Stimulated activated CD8-positive, alpha-beta memory T cell treated with anti-CD3 and anti-CD28 coated beads, Interleukin-12 subunit alpha, Interleukin-12 subunit beta, amount 100 ng/mL, for 24 hours (primary cell): ENCODE results near the gene SELENOM.
"Not testable (repeated sequence)": the region's sequence is repeated elsewhere in the genome, so short reads cannot be mapped to it uniquely, and the experiment has no call there.

Experiments
- DNase-seq: peaks from one replicate; pipeline ENCODE4 v3.0.0-alpha.2; 2020; ENCODE audit errors: extremely low read depth

Gene SELENOM

DNA sequence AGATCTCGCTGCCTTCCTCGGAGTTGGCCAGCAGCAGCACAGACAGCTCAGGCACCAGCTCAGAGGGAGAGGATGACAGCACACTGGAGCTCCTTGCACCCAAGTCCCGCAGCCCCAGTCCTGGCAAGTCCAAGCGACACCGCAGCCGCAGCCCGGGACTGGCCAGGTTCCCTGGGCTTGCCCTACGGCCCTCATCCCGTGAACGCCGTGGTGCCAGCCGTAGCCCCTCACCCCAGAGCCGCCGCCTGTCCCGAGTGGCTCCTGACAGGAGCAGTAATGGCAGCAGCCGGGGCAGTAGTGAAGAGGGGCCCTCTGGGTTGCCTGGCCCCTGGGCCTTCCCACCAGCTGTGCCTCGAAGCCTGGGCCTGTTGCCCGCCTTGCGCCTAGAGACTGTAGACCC is 26.5 kb upstream of the SELENOM start:
- no peak for DNase-seq

DNA sequence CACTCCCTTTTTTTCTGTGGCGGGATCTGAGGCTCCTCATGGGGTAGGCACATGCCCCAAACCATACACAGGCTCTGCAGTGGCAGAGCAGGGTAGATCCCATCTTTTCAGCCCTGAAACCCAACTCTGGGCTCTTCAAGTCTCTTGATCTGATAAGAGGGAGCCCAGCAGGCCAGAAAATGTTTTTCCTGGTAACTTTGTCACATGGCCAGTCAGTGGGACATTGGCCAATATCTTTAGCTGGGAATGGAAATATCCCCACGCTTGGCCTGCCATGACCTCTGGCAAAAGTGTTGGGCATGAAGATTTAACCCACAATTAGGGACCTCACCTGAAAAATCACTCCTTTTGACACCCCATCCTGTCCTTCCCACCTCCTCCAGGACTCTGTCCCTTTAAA is 23.5 kb upstream of the SELENOM start:
- no peak for DNase-seq

DNA sequence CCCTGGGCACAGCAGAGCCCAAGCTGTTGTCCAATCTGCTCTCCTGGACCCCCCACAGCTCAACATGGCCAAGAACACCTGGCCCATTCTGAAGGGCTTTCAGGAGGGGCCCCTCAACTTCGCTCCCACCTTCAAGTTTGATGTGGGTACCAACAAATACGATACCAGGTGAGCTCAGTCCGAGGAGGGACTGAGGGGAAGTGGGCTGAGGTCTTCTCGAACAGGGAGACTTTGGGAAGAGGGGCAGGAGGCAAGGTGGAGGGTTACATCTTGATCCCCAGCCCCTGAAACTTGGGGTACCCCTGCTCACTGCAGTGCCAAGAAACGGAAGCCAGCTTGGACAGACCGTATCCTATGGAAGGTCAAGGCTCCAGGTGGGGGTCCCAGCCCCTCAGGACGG is 20.8 kb upstream of the SELENOM start:
- no peak for DNase-seq

DNA sequence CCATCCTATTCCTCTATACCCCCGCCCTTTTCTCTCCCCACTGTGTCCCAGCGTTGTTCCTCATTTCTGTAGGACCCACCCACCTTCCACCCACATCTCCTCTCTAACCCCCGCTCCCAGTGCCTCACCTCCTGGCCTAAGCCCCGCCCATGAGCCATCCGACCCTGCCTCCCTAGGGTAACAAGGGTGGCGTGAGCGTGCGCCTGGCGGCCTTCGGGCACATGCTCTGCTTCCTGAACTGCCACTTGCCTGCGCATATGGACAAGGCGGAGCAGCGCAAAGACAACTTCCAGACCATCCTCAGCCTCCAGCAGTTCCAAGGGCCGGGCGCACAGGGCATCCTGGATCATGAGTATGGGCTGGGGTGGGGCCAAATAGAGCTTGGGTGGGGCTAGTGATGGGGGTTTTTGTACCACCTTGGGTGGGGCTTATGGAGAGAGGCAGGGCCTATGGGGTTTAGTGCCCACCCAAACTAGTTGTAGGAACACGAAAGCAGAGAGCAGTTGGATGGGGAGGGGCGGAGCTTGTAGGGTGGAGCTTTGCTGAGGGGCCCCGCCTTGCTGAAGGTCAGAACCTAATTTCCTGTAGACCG is 19.9 kb upstream of the SELENOM start:
- DNase-seq, result no peak

DNA sequence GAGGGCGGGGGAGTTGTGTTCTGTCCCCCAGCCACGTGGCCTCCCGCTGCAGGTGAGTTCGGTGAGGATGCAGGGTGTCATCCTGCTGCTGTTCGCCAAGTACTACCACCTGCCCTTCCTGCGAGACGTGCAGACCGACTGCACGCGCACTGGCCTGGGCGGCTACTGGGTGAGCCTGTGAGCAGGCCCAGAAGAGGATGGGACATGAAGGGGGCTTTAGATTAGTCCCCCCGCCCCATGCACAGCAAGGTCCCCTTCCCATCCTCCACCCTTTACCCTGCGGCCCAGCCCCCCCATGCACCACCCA is 19.5 kb upstream of the SELENOM start:
- DNase-seq, result no peak

DNA sequence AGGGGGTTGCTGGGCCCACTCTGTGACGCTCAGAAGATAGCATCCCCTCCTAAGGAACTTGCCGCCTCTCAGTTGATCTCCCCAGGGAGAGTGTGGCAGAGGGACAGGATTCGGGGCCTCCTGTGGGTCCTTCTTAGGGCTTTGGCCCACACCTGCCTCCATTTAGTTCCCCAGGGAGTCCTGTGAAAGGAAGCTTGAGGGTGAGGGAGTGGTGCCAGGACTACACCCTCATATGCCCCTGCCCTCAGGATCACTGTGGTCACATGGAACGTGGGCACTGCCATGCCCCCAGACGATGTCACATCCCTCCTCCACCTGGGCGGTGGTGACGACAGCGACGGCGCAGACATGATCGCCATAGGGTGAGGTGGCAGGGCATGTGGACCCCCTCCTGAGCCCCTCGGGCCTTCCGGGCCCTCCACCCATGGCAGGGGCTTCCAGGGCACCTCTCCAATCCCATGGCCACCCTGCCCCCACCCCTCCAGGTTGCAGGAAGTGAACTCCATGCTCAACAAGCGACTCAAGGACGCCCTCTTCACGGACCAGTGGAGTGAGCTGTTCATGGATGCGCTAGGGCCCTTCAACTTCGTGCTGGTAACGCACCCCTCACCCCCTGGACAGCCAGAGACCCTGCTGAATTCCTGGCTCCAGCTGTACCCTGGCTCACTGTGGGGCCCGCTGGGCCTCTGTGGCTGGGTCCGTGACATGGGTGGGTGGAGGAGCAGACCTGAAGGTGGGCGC is 18.9 kb upstream of the SELENOM start:
- DNase-seq, result no peak

DNA sequence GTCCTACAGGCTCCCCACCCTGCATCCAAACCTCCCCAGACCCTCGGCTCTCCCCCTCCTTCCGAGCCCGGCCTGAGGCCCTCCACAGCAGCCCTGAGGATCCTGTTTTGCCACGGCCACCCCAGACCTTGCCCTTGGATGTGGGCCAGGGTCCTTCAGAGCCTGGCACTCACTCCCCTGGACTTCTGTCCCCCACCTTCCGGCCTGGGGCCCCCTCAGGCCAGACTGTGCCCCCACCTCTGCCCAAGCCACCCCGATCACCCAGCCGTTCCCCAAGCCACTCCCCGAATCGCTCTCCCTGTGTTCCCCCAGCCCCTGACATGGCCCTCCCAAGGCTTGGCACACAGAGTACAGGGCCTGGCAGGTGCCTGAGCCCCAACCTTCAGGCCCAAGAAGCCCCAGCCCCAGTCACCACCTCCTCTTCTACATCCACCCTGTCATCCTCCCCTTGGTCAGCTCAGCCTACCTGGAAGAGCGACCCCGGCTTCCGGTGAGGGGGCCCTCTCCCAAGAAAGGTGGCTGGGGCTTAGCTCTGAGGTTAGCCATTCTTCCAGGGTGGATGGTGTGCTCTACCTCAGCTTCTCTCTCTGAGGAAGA is 18.3 kb upstream of the SELENOM start:
- no peak for DNase-seq

DNA sequence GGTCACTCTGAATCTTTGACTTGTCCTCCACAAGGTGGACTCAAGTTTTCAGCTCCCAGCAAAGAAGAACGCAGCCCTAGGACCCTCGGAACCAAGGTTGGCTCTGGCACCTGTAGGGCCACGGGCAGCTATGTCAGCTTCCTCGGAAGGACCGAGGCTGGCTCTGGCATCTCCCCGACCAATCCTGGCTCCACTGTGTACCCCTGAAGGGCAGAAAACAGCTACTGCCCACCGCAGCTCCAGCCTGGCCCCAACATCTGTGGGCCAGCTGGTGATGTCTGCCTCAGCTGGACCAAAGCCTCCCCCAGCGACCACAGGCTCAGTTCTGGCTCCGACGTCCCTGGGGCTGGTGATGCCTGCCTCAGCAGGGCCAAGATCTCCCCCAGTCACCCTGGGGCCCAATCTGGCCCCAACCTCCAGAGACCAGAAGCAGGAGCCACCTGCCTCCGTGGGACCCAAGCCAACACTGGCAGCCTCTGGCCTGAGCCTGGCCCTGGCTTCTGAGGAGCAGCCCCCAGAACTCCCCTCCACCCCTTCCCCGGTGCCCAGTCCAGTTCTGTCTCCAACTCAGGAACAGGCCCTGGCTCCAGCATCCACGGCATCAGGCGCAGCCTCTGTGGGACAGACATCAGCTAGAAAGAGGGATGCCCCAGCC is 17.6 kb upstream of the SELENOM start:
- DNase-seq, result no peak

DNA sequence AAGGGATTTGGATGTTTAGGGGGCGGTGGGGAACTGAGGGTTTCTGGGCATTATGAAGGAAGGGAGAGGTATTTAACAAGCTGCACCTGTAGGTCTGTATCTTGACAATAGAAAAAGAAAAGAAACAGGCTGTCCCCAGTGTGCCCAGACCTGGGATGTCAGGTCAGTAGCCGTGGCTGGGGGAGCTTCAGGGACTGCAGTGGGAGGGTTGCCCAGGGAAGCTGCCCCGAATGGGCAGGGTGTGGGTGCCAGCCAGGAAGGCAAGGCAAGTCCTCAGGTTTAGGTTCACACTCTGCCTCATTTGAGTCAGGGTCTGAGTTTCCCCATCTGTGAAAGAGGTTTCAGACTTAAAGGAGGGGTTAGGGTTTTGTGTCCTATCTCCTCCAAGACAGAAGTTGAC is 16.9 kb upstream of the SELENOM start:
- DNase-seq, result no peak

DNA sequence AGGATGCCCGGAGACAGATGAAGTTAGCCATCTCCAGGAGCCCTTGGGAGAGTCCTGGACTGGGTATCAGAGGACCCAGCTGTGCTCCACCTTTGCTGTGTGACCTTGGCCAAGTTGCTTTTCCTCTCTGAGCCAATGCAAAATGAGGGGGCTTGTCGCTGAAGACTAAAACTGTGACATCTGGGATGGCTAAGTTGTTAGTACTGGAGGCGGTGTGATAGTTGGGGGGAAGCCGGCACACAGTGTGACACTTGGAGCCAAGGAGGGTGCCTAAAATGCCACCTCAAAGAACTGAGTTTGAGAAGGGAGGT is 15.9 kb upstream of the SELENOM start:
- DNase-seq, result no peak

DNA sequence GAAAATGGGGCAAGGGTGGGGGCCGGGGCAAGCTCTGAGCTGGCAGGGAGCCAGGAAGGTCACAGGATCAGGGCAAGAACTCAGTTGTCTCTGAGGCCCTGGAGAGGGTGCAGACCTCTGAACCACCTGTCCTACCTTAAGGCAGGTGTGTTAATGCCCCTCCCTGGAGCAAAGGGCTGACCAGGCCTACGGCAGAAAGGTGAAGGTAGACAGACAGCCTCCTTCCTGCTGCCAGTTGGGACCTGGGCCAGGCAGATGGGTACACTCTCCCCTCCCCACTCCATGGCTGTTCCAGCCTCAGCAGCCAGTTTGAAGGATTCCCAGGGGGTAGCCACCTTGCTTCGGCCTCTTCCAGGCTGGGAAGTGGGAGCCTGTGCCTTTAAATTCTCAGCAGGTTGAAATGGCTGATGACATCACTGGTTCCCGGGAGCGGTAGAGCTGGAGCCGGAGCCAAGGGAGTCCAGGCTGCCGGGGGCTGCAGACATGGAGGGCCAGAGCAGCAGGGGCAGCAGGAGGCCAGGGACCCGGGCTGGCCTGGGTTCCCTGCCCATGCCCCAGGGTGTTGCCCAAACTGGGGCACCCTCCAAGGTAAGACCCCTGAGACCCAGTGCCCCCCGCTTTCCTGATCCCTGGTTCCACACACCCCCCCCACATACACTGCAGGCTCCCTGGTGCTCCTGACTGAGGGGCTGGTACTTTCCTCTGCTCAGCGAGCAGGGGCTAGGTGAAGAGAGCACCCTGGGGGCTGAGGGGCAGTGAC is 15.3 kb upstream of the SELENOM start, which contains the start of gene INPP5J:
INPP5J (plus strand) TSS at position 435 of the 760 bp plus-strand sequence; CDS start at position 484, 49 bp downstream.
- DNase-seq, result no peak

DNA sequence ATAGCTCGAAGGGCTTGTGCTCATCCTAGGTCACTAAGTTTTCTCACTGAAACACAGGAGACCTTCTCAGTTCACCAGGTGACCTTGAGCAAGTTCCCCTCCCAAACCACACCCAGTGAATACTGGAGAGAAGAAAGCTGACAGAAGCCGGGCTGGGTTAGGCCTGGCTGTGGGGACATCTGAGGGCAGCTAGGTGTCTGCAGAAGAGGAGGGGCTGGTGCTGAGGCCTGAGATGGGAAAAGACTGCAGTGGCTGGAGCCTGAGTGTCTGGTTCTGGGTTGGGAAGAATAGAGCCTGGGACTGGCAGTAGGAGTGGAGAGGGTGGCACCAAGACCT is 14.8 kb upstream of the SELENOM start:
- DNase-seq, result no peak

DNA sequence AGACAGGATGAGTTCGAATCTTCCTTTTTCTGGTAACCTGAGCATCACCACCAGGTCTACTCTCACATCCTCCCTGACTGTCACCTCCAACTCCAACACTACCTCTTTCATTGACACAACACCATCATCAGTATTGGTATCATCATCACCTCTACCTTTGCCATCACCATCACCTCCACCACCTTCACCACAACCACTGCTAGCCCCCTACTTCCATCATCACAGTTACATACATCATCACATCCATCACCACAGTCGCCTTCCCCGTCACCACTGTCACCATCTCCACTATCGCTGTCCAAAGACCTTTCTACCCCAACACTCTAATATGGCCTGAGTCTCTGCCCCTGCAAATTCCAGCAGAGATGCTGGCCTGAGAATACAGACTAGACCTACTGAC is 14.0 kb upstream of the SELENOM start:
- DNase-seq, result no peak

DNA sequence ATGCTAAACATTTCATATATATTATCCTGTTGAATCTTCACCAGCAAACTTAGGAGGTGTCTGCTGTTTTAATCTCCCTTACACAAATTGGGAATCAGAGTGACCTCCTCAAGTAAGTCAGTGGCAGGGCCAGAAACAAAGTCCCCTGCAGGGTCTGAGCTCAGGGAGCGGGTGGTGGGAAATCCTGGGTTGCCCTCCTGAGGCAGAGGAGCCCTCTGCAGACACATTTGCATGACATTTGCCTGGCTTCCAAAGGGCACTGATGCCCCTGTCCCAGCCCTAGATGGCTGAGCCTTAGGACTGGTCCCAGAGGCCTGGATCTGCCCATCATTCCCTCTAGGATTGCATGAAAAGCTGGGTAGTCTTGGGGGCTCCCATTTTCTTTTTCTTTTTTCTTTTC is 13.3 kb upstream of the SELENOM start:
- DNase-seq, result no peak

DNA sequence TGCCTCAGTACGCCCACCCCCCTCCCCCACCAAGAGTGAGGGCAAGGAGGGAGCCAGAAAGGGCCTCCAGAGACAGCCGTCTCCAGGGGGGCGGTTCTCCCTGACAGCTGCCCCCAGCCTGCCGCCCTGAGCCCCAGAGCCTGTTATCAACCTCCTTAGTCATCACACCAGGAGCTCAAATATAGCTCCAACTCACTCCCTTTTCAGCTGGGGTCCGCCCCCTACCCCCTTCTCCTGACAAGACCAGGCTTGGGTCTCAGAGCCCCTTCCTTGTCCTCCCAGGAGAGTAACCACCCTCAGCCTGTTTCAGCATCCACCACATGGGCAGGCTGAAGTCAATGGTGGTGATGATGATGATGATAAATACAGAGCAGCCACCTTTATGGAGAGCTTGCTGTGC is 12.9 kb upstream of the SELENOM start:
- no peak for DNase-seq

DNA sequence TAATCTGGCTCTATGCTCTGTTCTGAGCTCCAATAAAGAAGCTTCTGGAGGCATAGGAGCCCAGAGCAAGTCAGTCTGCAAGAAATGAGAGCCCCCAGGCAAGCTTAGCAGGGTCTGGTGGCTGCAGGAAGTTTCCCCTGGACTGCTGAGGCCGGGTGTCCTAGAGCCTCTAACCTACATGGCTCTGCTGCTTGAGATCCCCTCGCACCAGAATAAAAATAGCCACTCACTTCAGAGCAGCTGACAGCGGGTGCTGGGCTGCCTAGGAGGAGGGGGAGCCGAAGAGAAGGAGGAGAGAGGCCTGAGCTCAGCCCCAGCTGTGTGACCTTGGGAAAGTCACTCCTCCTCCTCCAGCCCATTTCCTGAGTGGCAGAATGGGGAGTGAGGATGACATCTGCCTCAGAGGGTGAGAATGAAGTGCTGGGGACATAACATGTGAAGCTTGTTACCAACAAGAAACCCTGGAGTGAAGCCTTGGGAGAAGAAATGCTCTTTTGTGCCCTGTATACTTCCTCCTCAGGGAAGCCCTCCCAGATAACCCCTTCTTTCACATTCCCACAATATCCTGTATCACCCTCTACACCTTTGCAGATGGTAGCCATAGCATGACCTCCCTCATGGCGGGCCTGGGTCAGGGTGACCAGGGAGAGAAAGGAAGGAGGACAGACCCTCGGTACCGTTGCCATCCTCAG is 11.8 kb upstream of the SELENOM start:
- no peak for DNase-seq

DNA sequence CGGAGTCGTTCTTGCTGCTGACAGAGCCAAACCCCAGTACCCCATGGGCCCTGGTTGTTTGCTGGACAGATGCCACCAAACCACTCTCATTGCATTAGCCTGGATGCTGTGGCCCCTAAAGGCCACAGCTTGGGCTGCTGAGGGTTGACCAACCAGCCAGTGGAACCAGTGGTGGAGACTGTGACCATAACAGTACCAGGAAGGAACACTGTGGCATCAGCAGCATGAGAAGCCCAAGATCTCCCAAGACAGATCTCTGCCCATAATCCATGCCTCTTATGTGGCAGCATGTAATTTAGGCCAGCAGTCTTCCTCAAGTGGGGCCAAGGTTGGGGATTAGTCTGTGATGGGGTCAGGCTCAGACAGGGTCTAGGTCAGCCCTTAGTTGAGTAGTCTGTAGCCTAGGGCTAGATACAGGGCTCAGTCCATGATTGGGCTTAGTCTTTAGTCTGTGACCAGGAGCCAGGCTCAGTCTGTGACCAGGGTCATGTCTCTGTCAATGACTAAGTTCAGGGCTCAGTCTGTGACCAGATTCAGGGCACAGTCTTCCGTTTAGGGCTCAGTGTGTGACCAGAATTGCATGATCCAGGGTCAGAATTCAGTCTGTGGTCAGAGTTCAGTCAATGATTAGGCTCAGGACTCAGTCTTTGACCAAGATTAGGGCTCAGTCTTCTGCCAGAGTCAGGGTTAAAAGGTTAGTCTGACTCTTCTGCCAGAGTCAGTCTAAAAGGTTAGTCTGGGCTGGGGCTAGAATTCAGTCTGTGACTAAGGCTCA is 10.9 kb upstream of the SELENOM start:
- DNase-seq, result no peak

DNA sequence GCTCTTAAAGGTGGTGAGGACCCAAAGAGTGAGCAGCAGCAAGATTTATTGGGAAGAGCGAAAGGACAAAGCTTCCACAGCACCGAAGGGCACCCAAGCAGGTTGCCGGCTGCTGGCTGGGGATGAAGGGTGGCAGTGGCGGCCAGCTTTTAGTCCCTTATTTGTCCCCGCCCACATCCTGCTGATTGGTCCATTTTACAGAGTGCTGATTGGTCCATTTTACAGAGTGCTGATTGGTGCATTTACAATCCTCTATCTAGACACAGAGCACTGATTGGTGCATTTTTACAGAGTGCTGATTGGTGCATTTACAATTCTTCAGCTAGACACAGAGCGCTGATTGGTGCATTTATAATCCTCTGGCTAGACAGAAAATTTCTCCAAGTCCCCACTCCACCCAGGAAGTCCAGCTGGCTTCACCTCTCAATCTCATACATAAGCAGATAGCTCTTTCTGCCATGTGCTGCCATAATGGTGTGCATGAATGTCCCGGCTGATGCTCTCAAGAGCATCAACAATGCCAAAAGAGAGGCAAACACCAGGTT is 5.3 kb upstream of the SELENOM start:
- DNase-seq, result not testable (repeated sequence)

DNA sequence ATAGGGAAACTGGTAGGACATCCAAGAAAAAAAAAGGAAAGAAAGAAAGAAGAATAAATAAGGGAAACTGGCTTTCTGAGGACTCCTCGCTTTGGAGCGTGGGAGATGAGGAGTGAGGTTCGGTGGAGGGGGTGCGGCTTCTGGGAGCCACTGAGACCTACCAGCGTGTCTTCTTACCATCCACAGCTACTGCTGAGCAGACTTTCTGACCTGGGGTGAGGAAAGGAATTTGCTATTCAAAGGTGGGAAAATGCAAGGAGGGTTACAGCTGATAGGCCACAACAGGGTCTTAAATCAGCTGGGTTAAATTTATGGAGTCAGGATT is 488 bp upstream of the SELENOM start:
- DNase-seq, result no peak

DNA sequence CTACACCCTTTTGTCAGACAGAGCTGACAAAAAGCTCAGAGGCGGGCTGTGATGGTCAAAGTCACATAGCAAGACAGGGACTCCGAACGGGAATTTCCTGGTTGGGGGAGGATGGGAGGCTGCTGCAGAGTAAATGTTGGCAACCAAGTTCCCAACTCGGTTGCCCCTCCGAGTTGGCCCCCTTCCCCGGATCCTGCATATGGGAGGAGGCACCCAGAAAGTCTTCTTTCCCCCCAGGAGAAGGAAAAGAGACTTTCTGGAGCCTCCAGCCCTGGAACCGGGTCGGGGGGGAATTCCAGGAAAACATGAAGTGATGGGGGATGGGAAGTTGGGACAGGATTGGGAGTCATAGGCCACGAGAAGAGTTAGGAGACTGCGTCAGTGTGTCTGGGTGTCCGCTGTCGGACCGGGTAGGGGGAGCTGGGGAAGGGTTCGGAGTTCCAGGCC is 614 bp downstream of the SELENOM start:
- no peak for DNase-seq

DNA sequence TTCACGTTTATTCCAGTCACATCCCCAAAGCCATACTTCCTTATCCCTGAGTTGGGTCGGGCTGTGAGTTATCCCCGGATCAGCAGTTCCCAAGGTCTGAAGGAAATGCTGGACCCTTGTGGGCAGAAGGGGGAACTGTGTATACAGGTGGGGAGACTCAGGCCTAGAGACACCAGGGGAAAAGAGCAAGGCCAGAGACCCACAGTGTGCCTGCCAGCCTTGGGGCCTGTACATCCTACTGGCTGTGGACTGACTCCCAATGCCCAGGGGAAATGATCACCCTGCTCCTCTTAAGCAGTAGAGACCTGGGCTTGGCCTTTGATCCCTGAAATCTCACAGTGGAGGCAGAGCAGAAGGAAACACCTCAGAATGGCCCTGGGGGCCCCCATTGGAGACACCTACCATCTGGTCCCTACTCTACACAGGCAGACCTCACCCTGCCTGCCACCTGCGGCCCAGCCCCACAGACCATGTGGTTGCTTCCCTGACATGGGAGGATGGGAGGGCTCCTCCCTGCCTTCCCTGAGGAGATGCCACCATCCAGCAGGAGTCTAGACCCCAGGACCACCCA is 1.3 kb downstream of the SELENOM start:
- no peak for DNase-seq
